Measurements from ENCODE around the gene CEBPA. TPM values are rescaled to one million over a fixed set of nuclear protein-coding genes. Genes with fewer than 3 reads are reported as not detected.

The CEBPA gene
- total RNA-seq, 1 experiment from 2014 or later = 1.2 TPM

- CTCF ChIA-PET = no interaction called here
- Mint-ChIP-seq H3K27me3 (ENCODE audit: unreplicated experiment) (no peaks in the 10 kb centered on the region), H3K4me1 (ENCODE audit: low read depth, unreplicated experiment) (peaks cover 12% of the 10 kb centered on the region), H3K27ac (ENCODE audit: unreplicated experiment) (no peak overlapping the region), H3K36me3 (ENCODE audit: insufficient read depth, unreplicated experiment) (peaks cover 7% of the 10 kb centered on the region), H3K9me3 (ENCODE audit: low read depth, unreplicated experiment) (no peaks in the 10 kb centered on the region), H3K4me3 (ENCODE audit: low read depth, unreplicated experiment) (no peak overlapping the region)
- intact Hi-C loops (cut with micrococcal nuclease; ENCODE audit: unreplicated experiment) = no loop called here
- TF ChIP-seq CTCF (IDR thresholded peaks at IDR 0.05; ENCODE audit: unreplicated experiment) = no peak
- BruUV-seq (replicated peaks) = no TSS peak
- no peak for DNase-seq
Measured at GRCh38 chr19:33270769-33271168, 31.6 kb downstream of the CEBPA start.

- peaks cover 14% of the 10 kb centered on the region for H3K27me3 Mint-ChIP-seq (ENCODE audit: unreplicated experiment)
- peaks cover 5% of the 10 kb centered on the region for H3K4me1 Mint-ChIP-seq (ENCODE audit: low read depth, unreplicated experiment)
- no peak overlapping the region for H3K27ac Mint-ChIP-seq (ENCODE audit: unreplicated experiment)
- H3K9me3 Mint-ChIP-seq (ENCODE audit: low read depth, unreplicated experiment) = no peaks in the 10 kb centered on the region
- DNase-seq = no peak
- intact Hi-C loops (cut with micrococcal nuclease; ENCODE audit: unreplicated experiment) = no loop called here
- TF ChIP-seq CTCF (IDR thresholded peaks at IDR 0.05; ENCODE audit: unreplicated experiment) = no peak
- no TSS peak for BruUV-seq (replicated peaks)
- peaks cover 7% of the 10 kb centered on the region for H3K36me3 Mint-ChIP-seq (ENCODE audit: insufficient read depth, unreplicated experiment)
- CTCF ChIA-PET = interaction anchor here (1.2 kb wide), 1 partner anchor 10 kb away, joined by 5 read pairs; no protein-coding TSS in a partner anchor
- H3K4me3 Mint-ChIP-seq (ENCODE audit: low read depth, unreplicated experiment) = no peak overlapping the region
Measured at GRCh38 chr19:33269016-33269415, 33.3 kb downstream of the CEBPA start.

GRCh38 chr19:33268162-33268991 lies 34.0 kb downstream of the CEBPA start:
- H3K4me1 Mint-ChIP-seq (ENCODE audit: low read depth, unreplicated experiment) = no peaks in the 10 kb centered on the region
- H3K27me3 Mint-ChIP-seq (ENCODE audit: unreplicated experiment) = peaks cover 21% of the 10 kb centered on the region
- CTCF ChIA-PET = interaction anchor here (0.6 to 1.2 kb wide), 2 partner anchors 9 to 212 kb away, joined by 5 to 7 read pairs; no protein-coding TSS in a partner anchor
- no peak for DNase-seq
- TF ChIP-seq CTCF (IDR thresholded peaks at IDR 0.05; ENCODE audit: unreplicated experiment) = no peak
- BruUV-seq (replicated peaks) = no TSS peak
- intact Hi-C loops (cut with micrococcal nuclease; ENCODE audit: unreplicated experiment) = no loop called here
- H3K36me3 Mint-ChIP-seq (ENCODE audit: insufficient read depth, unreplicated experiment) = peaks cover 7% of the 10 kb centered on the region
- no peak overlapping the region for H3K4me3 Mint-ChIP-seq (ENCODE audit: low read depth, unreplicated experiment)
- no peak overlapping the region for H3K27ac Mint-ChIP-seq (ENCODE audit: unreplicated experiment)
- H3K9me3 Mint-ChIP-seq (ENCODE audit: low read depth, unreplicated experiment) = no peaks in the 10 kb centered on the region

- Mint-ChIP-seq H3K27ac (ENCODE audit: unreplicated experiment) (no peak overlapping the region), H3K36me3 (ENCODE audit: insufficient read depth, unreplicated experiment) (no peaks in the 10 kb centered on the region), H3K9me3 (ENCODE audit: low read depth, unreplicated experiment) (no peaks in the 10 kb centered on the region), H3K27me3 (ENCODE audit: unreplicated experiment) (peaks cover 27% of the 10 kb centered on the region), H3K4me1 (ENCODE audit: low read depth, unreplicated experiment) (no peaks in the 10 kb centered on the region), H3K4me3 (ENCODE audit: low read depth, unreplicated experiment) (no peak overlapping the region)
- CTCF ChIA-PET = interaction anchor here (1.2 kb wide), 1 partner anchor 8 kb away, joined by 5 read pairs; no protein-coding TSS in a partner anchor
- no peak for TF ChIP-seq CTCF (IDR thresholded peaks at IDR 0.05; ENCODE audit: unreplicated experiment)
- no peak for DNase-seq
- no TSS peak for BruUV-seq (replicated peaks)
- intact Hi-C loops (cut with micrococcal nuclease; ENCODE audit: unreplicated experiment) = no loop called here
Measured at GRCh38 chr19:33267706-33268105, 34.6 kb downstream of the CEBPA start.
